GM12891 (cell line): ENCODE measurements around the gene ZFYVE21.

Experiments
- POLR2A ChIP-seq: IDR thresholded peaks from 2 replicates; pipeline ENCODE4 v1.6.1; 2011; ENCODE audit warnings: low read depth, low read length, control low read depth
- SPI1 ChIP-seq: IDR thresholded peaks from 2 replicates; pipeline ENCODE4 v1.6.1; 2011; ENCODE audit warnings: low read depth, low read length, control low read depth

DNA sequence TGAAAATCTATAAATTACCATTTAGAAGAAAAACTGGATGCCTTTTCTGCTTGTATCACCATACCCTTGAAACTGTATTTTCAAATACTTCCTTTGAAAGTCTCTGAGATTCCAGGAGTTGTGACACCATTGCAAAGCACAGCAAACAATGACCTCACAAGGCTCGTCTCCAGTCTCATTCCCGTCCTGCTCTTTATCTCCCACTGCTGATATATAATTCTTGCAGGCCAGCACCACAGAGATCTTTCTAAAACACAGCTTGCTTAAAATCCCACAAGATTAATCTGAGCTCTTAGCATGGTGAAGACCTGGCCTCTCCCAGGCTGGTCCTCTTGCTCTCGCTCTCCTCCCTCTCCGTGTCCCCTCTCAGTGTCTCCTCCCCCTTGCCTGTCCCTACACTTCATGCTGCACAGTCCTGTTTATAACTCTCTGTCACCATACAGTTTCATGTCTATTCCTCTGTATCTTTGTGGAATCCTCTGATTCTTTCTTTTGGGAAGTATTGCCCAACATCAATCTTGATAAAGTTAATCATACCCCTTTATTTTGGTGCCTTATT lies 51.8 kb downstream of the ZFYVE21 start:
- TF ChIP-seq POLR2A (no peak), SPI1 (no peak)
